ENCODE results near the gene TASOR2.

- TF ChIP-seq CTCF (IDR thresholded peaks at IDR 0.05) (no peak), EP300 (IDR thresholded peaks at IDR 0.05) (no peak)
Measured at GRCh38 chr10:5666008-5666840, 18.4 kb upstream of the TASOR2 start, which contains the start of gene ASB13.
